GM21576 (cell line): ENCODE results near the gene LRRC3.

Source experiments
- ATAC-seq: cut with Tn5 transposase; IDR thresholded peaks from one replicate; pipeline ENCODE4 v1.9.1; 2021; ENCODE audit warnings: mild to moderate bottlenecking, moderate library complexity; ENCODE audit not compliant: unreplicated experiment

The LRRC3 gene

DNA sequence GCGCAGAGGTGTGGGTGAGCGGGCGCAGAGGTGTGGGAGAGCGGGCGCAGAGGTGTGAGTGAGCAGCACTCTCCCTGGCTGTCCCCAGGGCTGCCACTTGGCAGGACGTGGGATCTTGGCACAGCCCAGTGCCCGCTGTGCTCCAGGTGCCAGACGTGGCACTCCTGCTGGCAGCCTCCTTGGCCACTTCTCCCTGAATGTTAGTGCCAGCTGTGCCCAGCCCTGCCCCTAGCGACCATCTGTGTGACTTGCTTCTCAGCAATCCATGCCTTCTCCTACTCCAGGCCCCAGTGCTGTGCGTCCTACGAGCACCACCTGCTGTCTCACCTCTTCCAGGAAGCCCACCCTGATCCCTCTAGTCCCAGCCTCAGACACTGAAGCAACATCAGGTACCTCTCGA lies 54.2 kb downstream of the LRRC3 start:
- ATAC-seq = no peak

DNA sequence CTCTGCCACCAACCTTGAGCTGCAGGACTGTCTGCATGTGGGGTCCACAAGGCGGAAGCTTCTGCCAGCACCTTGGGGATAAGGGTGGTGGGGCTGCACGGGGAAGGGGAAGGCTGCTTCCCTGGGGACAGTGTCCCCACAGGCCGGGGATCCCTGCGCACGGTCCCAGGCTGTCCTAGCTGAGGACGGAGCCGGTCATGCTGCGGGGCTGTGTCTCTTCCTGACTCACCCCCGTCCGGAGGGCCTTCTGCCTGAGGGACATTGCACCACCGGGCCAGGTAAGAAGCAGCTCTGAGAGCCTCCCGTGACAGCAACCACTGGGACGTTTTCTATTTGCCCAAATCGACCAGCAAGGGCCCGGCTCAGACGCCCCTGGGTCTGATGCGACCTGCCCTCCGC lies 54.8 kb downstream of the LRRC3 start:
- ATAC-seq = no peak

DNA sequence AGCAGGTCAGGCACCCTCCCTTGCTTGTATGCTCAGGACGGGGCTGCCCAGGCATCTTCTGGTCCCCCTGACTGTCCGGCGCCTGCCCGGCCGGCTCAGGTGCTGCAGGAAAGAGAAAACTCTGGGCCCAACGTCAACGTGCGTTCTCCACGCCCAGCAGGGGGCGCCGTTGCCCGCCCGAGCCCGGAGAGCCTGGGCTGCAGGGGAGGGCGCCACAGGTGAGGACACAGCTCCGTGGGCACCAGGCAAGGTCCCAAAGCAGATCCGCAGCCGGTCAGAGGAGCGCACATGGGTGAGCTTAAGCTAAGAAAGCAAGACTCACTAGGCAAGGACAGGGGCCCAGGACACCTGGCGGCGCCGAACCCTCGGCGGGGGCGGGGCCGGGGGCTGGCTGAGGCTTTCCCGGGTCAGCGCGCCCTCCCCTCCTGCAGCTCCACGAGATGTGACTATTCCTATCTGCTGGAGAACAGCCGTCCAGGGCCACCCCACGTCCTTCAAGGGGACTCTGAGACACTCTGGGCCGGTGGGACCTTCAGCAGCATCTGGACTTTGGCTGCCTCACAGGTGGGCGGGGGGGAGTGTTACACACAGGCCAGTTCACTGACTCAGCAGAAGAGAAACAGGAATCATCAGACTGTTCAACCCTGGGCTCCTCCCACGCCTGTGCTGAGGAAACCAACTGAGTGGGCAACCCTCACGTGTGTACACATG lies 55.4 kb downstream of the LRRC3 start:
- ATAC-seq = no peak

DNA sequence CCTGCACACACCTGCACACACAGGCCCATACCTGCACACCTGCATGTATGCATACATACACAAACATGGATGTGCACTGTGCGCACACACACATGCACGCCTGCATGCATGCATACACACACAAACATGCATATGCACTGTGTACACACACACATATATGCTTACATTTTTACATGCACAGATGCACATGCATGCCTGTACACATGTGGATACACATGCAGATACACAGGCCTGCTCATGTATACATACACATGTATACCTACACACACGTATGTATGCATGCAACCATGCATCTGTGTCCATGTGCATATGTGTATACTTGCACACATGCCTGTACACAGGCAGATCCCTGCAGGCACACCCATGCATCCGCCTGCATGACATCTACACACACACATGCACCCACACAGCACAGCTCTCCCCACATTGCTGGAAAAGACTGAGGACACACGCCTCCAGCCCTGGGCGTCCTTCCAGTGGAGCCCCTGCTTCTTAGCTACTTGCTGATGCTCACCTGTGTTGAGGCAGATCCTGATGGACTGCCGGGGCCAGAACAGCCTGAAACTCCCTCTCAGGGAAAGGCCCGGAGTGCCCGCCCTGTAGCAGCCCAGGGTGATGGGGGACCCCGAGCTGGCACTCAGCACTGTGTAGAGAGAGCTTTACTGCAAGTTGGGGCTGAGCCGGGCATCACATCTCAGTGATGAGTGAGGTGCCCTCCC lies 56.1 kb downstream of the LRRC3 start:
- ATAC-seq = no peak
